Fibroblast of lung (primary cell): Measurements from ENCODE around the gene FGD2. TPM values are rescaled to one million over a fixed set of nuclear protein-coding genes. Genes with fewer than 3 reads are reported as not detected.

Source experiments
- DNase-seq, 2 donors: peaks; one replicate each; pipeline versions ENCODE4 v3.0.0 to v3.0.0-alpha.2; 2010; ENCODE audit warnings: low read depth in 2 of 2
- H2AFZ ChIP-seq: 2 replicates; pipeline ENCODE4 v1.5.1; 2012; ENCODE audit warnings: low read length, control low read depth, inconsistent platforms
- H3K27ac ChIP-seq: 2 replicates; pipeline ENCODE4 v1.5.1; 2011; ENCODE audit warnings: low read length, control low read depth; ENCODE audit not compliant: insufficient read depth
- H3K27me3 ChIP-seq: 2 replicates; pipeline ENCODE4 v1.5.1; 2011; ENCODE audit warnings: mild to moderate bottlenecking, low read length; ENCODE audit not compliant: control insufficient read depth, insufficient read depth
- H3K36me3 ChIP-seq: 2 replicates; pipeline ENCODE4 v1.5.1; 2011; ENCODE audit warnings: low read length; ENCODE audit not compliant: control insufficient read depth, insufficient read depth
- H3K4me1 ChIP-seq: 2 replicates; pipeline ENCODE4 v1.5.1; 2011; ENCODE audit warnings: low read length; ENCODE audit not compliant: control insufficient read depth, insufficient read depth; ENCODE audit errors: extremely low read depth
- H3K4me2 ChIP-seq: 2 replicates; pipeline ENCODE4 v1.5.1; 2011; ENCODE audit warnings: low read length, control low read depth; ENCODE audit not compliant: insufficient read depth; ENCODE audit errors: extremely low read depth
- H3K4me3 ChIP-seq, 4 experiments: fragments of 200-600 bp in 1 of 4; sonication (generic) in 1 of 4; replicated peaks in 1 of 4; 2 replicates each; pipeline ENCODE4 v1.5.1; 2011 to 2016; ENCODE audit warnings: low read length in 4 of 4, low read depth in 3 of 4, mild to moderate bottlenecking in 3 of 4, control low read depth in 2 of 4, inconsistent platforms in 1 of 4, mixed read lengths in 1 of 4; ENCODE audit not compliant: insufficient read depth in 1 of 4; ENCODE audit errors: control extremely low read depth in 1 of 4
- H3K79me2 ChIP-seq: 2 replicates; pipeline ENCODE4 v1.5.1; 2012; ENCODE audit warnings: mild to moderate bottlenecking, low read length, inconsistent platforms; ENCODE audit not compliant: control insufficient read depth, insufficient read depth
- H3K9ac ChIP-seq: 2 replicates; pipeline ENCODE4 v1.5.1; 2011; ENCODE audit warnings: mild to moderate bottlenecking, low read length, control low read depth; ENCODE audit not compliant: insufficient read depth
- H3K9me3 ChIP-seq: 2 replicates; pipeline ENCODE4 v1.5.1; 2012; ENCODE audit warnings: low read depth, low read length; ENCODE audit not compliant: control insufficient read depth, insufficient read depth
- H4K20me1 ChIP-seq: 2 replicates; pipeline ENCODE4 v1.5.1; 2011; ENCODE audit warnings: low read length; ENCODE audit not compliant: control insufficient read depth, insufficient read depth; ENCODE audit errors: extremely low read depth
- CTCF ChIP-seq, 2 donors: IDR thresholded peaks in 1 of 2; conservative IDR thresholded peaks in 1 of 2; 1 replicate in 1 of 2; 2 replicates in 1 of 2; pipeline ENCODE4 v1.5.1; 2011 to 2012; ENCODE audit warnings: low read length in 2 of 2, control low read depth in 1 of 2, inconsistent platforms in 1 of 2, low read depth in 1 of 2, mild to moderate bottlenecking in 1 of 2
- EZH2 ChIP-seq: IDR thresholded peaks from 2 replicates; pipeline ENCODE4 v1.5.1; 2012; ENCODE audit warnings: low read length, control low read depth, mild to moderate bottlenecking; ENCODE audit errors: missing control alignments
- polyA plus RNA-seq, 2 donors: library from polyadenylated mRNA; depleted of rRNA in 1 of 2; stranded (reverse) in 1 of 2; unstranded in 1 of 2; fragments of >200 nt; gene quantifications; 2 replicates each; pipeline ENCODE4 v1.2.1, GENCODE V29; 2011 to 2012; ENCODE audit warnings: missing spikeins in 1 of 2
- total RNA-seq: library from RNA; depleted of rRNA; stranded (reverse); fragments of >200 nt; gene quantifications from 2 replicates; pipeline ENCODE4 v1.2.1, GENCODE V29; 2014

FGD2 gene
- total and polyA plus RNA-seq, 2 donors (not counting 1 experiment from before 2014, with no cell fraction given): not detected

GRCh38 chr6:37022135-37022863, 16.8 kb downstream of the FGD2 start:
- TF ChIP-seq CTCF (conservative IDR thresholded peaks at IDR 0.05 in 1 of 2, IDR thresholded peaks at IDR 0.05 in 1 of 2; ENCODE audit: low read depth in 1 of 2, low read length in 2 of 2): no peak
- TF ChIP-seq EZH2: no peak
- H3K27ac ChIP-seq: no peak overlapping the region
- H2AFZ ChIP-seq: no peak overlapping the region
- no peak overlapping the region for H3K9ac ChIP-seq
- no peak overlapping the region for H3K4me2 ChIP-seq
- no peaks in the 10 kb centered on the region for H3K79me2 ChIP-seq
- H3K4me3 ChIP-seq: no peak overlapping the region
- peaks cover 7% of the 10 kb centered on the region for H3K4me1 ChIP-seq
- H3K9me3 ChIP-seq: no peaks in the 10 kb centered on the region
- no peaks in the 10 kb centered on the region for H3K27me3 ChIP-seq
- no peak for DNase-seq
- no peaks in the 10 kb centered on the region for H3K36me3 ChIP-seq
- no peaks in the 10 kb centered on the region for H4K20me1 ChIP-seq

- H3K27me3 ChIP-seq: no peaks in the 10 kb centered on the region
- peak in 1 of 2 donors; percentile 51 for DNase-seq
- H3K9ac ChIP-seq: no peak overlapping the region
- H3K4me2 ChIP-seq: no peak overlapping the region
- no peaks in the 10 kb centered on the region for H4K20me1 ChIP-seq
- TF ChIP-seq CTCF (conservative IDR thresholded peaks at IDR 0.05 in 1 of 2, IDR thresholded peaks at IDR 0.05 in 1 of 2; ENCODE audit: low read depth in 1 of 2, low read length in 2 of 2) (no peak), EZH2 (no peak)
- H3K4me1 ChIP-seq: peaks cover 4% of the 10 kb centered on the region
- no peaks in the 10 kb centered on the region for H3K79me2 ChIP-seq
- H3K36me3 ChIP-seq: no peaks in the 10 kb centered on the region
- H3K4me3 ChIP-seq: no peak overlapping the region
- H2AFZ ChIP-seq: no peak overlapping the region
- no peaks in the 10 kb centered on the region for H3K9me3 ChIP-seq
- H3K27ac ChIP-seq: no peak overlapping the region
Measured at GRCh38 chr6:37024656-37025337, 19.3 kb downstream of the FGD2 start.

DNA sequence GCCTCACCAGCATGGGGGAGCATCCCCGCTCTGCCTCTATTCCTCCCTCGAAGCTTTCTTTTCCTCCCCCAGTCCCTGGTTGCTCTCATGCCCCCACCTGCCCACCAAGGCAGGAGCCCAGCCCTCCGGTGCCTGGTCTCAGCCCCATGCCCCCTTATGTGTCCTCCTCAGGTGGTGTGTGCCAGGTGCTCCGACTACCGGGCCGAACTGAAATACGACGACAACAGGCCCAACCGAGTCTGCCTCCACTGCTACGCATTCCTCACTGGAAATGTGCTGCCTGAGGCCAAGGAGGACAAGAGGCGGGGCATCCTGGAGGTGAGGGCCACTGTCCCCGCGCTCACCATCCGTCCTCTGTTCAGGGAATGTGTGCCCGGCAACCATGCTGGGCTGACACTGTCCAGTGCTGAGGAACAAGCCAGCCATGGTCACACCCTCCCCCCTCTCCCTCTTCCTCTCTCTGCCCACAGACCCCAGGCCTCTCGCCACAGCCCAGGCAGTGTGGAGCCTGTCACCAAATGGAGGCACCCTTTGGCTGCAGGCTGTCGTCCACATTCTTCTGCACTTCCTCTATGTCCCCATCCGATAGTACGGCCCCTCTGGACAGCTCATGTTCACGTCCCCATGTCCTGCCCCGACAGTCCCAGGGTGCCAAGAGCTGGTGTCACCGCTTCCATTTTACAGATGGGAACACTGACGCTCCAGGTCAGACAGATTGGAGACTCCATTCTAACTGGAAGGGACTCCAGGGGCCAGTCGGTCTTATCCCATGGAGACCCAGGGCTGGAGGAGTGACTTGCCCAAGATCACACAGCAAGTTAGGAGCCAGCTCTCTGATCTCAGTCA, 20.4 kb downstream of the FGD2 start:
- Histone ChIP-seq H3K4me2 (no peak overlapping the region), H3K4me3 (no peak overlapping the region), H3K36me3 (no peaks in the 10 kb centered on the region), H3K79me2 (no peaks in the 10 kb centered on the region), H3K27me3 (no peaks in the 10 kb centered on the region), H2AFZ (no peak overlapping the region), H3K27ac (no peak overlapping the region), H4K20me1 (no peaks in the 10 kb centered on the region), H3K4me1 (peaks cover 4% of the 10 kb centered on the region), H3K9ac (no peak overlapping the region), H3K9me3 (no peaks in the 10 kb centered on the region)
- TF ChIP-seq EZH2 (no peak), CTCF (conservative IDR thresholded peaks at IDR 0.05 in 1 of 2, IDR thresholded peaks at IDR 0.05 in 1 of 2; ENCODE audit: low read depth in 1 of 2, low read length in 2 of 2) (no peak)
- DNase-seq: no peak
